Left kidney (tissue), 2 donors: Measurements from ENCODE around the gene GFRA1. TPM values are rescaled to one million over a fixed set of nuclear protein-coding genes. Genes with fewer than 3 reads are reported as not detected.

Source experiments
- DNase-seq: peaks from one replicate; pipeline ENCODE4 v3.0.0-alpha.2; 2013
- polyA plus RNA-seq: library from polyadenylated mRNA; unstranded; fragments of 120-200 nt; gene quantifications from one replicate; pipeline ENCODE4 v1.2.1, GENCODE V29; 2013; ENCODE audit not compliant: insufficient read length

Gene GFRA1
- polyA plus RNA-seq, 1 donor, result 29.8 TPM

DNA sequence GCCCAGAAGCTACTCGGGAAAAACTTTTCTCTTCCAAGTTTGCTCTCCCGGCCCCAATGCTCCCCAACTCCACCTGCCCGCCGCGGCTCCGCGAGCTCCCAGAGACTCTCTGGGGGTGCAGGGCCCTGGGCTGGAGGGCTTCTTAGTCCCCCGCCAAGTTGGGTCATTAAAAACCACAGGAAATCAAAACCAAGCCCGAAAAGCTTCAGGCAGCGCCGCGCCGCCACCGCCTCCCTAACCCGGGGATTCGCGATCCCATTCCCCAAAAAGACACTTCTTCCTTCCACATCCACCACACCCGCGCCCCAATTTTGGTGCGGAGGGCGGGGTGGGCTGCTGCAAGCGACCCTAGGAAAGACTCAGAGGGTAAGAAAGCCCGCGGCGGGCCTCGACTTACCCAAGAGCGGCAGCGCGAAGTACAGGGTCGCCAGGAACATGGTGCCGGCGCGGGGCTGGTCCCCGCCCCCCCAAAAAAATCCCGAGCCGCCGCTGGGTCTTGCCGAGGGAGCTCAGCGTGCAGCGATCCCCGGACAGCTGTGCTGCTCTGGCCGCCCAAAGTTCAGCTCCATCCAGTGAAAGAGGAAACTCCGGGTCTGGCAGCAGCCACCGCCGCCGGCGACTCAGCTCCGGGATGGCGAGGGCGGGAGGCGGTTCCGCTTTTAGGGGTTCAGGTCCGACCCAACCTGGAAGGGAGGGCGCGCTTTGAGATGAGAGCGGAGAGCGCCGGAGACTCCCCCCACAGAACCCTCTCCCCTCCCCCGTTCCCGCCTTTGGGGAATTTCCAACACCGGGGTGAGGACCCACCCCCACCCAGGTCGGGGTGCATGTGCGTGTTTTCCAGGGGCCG lies 1.2 kb downstream of the GFRA1 start:
- peak; percentile 34 for DNase-seq

DNA sequence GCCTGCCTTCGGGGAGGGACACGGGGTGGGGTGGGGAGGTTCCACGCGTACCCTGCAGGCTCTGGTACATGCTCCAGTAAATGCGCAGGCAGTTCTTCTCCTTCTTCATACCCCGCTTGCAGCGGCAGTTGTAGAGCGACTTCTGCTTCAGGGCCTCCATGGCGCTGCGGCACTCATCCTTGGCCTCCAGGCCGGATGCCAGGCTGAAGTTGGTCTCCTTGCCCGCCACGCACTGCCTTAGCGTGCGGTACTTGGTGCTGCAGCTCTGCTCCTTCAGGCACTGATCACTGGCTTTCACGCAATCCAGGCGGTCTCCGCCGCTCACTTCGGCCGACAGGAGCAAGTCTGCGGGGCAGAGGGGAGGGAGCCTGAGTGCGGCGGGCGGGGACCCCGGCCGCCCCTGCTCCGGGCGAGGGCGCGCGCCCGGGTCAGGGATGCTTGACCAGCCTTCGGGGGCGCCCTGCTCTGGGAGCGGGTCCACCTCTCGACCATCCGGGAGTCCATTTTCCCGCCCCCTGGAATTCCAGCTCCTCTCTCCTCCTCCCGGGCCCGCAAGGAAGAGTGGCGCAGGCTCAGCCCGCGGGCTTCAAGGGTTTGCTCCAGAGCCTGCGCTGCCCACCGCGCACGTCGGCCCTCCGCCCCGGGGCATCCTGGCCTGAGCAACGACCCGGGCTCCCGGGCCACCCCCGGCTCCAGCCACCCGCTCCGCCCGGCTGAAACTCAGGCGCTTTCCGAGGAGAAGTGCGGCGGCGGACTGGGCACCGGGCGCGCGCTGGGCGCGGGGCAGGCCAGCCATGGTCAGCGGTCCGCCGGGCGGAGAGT lies 2.0 kb downstream of the GFRA1 start:
- no peak for DNase-seq

DNA sequence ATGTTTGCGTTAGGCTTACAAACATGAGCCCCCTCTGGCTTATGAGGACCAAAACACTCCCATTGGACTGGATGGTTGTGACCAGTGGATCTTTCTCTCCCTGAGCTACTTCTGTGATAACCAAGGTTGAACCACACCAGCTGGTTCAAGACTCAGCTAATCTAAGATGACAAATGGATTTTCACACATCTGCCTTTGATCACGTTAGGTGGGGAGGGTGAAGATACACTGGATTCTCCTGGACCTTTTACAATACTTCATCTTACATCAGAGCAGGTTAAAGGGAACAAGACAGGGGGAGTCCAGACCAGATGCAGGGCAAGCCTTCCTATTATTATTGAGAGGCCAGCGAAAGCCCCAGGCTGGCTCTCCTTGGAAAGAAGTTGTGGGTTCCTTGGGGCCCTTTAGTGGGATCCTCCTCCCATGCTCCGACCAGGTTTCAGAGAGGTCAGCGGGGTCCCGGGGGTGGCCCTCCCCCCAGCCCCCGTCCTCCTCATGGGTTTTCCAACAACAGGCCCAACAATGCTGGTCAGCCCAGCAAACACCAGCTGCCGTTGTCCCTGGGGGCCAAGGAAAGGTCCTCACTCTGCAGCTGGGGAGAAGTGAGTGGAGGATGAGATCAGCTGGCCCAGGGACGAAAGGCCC lies 2.8 kb downstream of the GFRA1 start:
- DNase-seq, result no peak

DNA sequence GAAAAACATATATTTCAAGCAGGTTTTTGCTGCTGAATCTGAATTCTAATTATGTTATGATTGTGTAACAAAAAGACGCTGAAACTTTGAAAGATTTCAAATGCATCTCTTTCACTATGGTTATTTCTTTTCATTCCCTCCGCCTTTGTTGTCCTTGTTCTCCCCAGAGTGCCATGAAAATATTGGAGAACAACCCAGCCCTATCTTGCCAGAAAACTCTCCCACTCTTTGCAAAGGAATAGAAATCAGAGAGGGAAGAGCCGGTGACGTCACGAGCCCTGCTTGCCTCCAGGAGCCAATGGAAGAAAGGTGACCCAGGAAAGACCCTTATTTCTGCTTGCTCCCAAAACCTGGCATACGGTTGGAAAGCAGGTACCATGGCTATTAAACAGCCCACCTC lies 3.4 kb downstream of the GFRA1 start:
- DNase-seq, result no peak

DNA sequence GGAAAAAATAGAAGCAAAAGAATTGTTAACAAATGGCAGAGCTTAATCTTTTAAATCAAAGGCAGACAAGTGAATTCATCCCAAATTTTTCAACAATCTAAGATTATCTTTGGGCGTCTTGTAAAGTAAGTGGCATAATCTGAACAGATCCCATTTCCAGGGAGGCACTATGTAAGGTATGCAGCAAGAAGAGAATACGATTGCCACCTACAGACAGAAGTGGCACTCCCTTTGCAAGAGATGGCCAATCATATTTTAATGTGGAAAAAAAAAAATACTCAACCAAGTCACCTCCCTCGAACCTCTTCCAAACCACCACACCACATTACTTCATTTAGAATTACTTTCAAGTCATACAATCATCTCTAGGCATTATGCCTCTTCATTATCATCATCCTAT lies 4.0 kb downstream of the GFRA1 start:
- DNase-seq, result no peak

DNA sequence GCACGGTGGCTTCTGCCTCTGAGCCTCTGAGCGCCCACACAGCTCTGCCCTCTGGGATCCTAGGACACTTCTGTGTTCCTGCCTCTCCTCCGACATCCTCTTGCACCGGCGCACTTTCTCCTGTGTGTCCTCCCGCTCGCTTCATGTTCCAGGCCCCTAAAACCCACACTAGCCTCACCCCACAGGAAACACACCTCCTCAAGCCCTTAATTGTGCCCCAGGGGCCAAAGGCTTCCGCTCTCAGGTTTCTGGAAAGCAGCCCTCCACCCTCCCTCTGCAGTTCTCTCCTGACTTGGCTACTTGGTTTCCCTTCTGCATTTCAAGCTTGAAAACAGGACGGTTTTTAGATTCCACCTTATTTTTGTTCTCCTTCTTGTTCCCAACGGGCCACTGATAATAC lies 7.3 kb downstream of the GFRA1 start:
- DNase-seq, result no peak

DNA sequence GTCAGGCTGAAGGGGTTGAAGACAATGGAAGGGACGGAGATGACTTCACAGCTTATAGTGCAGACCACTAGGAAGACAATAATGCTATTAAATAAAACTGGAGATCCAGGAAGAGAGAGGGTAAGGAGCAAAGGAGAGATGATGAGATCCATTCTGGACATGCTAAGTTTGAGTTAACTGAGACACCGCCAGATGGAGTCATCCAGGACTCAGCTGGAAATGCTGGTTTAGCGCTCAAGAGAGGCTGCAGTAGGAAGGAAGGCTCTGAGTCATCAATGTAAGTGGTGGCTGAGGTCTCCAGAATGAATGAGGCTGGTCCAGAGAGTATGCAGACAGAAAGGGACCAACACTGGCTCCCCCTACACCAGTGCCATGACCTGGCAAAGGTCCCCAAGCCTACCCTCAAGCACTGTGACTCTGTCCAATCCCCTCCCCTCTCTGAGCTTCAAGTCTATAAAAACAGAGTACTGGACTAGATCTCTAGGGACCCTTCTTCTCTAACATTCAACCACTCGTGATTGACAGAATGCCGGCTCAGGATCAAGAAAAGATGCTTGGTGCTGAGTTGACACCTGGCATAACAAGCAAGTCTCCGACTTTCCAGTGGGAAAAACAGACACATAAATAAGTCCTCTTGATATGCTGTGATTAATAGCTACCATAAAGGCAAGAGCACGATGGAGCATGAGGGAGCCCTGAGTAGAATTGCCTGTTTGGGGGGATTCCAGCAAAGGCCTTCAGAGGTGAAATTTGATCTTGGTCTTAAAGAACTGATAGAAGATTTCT lies 8.9 kb downstream of the GFRA1 start:
- no peak for DNase-seq

DNA sequence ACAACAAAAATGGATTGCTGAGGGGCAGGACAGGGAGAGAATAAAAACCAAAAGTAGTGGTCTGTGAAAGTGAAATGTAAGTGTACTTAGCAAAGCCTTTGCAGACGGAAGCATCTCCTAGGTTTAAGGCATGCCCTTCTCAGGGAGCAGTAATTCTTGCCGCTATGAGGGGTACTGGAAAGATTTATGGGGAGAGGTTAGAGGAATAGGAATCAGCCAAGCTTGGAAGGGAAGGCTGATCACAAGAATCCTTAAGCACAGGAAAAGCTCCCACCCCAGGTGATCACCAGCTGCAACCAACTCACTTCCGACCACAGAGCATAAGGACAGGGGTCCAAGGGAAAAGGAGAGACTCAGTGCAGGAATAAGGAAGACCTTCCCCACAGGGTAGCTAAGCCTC lies 10.3 kb downstream of the GFRA1 start:
- DNase-seq, result no peak

DNA sequence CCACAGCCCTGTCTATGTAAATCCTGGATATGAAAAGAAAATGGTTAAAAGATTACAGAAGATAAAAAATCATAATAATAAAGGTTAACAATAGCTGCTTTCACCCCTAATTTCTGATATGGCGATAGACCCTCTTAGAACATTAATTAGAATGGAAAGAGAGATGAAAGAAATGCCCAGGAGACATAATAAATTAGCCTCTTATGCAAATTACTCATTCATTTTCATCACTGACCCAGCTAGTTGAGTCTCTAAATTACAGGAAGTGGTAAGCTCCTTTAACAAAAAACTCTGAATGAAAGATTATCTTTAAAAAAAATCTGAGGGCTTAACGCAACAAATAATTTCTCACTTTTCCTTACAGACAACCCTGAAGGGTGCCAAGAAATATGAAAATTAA lies 12.4 kb downstream of the GFRA1 start:
- no peak for DNase-seq

DNA sequence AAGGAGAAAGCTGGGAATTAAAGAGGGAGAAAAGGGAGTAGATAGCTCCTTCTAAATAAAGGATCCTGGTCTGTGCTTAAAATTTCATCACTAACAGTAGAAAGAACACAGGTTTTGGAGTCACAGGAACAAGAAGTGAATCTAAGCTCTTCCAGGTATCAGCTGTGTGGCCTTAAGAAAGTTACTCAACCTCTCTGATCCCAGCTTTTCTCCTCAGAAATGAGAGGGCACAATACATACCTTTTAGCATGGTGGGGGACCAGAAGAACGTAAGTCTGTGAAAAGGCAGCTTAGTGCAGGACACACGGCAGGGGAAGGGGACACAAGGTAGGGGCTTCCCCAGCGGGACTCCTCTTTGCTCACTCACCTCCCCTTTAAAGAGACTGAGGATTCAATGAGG lies 13.4 kb downstream of the GFRA1 start:
- no peak for DNase-seq

DNA sequence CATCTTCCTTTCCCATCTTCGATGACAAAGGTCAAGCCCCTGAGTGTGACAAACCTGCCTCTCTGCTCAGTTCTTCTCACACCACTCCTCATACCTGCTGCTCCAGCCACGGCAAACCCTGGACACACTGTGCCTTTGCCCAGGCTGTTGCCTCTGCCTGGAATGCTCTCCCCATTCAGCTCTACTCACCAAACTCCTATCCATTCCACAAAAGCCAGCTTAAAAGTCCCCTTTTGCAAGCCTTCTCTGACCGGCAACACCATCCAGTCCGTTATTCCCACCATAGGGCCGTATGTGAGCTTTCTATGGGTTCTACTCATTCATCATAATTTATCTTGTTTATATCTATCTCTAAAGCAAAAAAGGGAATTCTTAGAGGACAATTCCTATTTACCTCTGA lies 15.2 kb downstream of the GFRA1 start:
- DNase-seq, result no peak

DNA sequence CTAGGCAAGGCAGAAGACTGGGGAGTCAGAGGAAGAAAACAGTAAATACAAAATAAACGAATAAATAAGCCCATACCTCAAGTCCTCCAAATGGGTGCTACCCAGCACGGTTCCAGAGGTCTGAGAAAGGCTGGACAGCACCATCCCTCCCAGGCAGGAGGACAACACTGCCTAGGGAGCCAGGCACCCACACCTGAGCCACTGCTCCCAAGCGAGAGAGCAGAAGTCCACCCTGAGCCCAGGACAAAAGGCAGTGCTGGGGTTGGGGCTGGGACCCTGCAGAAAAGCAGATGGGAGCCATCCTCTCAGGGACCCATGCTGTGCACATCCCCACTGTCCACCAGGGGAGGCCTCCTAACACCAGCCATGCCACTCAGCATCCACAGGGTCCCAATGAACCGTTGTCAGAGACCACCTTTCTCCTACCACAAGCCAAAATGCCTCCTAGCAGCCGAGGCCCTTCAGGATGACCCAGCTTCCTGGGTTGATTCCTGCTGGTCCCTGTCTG lies 16.2 kb downstream of the GFRA1 start:
- no peak for DNase-seq

DNA sequence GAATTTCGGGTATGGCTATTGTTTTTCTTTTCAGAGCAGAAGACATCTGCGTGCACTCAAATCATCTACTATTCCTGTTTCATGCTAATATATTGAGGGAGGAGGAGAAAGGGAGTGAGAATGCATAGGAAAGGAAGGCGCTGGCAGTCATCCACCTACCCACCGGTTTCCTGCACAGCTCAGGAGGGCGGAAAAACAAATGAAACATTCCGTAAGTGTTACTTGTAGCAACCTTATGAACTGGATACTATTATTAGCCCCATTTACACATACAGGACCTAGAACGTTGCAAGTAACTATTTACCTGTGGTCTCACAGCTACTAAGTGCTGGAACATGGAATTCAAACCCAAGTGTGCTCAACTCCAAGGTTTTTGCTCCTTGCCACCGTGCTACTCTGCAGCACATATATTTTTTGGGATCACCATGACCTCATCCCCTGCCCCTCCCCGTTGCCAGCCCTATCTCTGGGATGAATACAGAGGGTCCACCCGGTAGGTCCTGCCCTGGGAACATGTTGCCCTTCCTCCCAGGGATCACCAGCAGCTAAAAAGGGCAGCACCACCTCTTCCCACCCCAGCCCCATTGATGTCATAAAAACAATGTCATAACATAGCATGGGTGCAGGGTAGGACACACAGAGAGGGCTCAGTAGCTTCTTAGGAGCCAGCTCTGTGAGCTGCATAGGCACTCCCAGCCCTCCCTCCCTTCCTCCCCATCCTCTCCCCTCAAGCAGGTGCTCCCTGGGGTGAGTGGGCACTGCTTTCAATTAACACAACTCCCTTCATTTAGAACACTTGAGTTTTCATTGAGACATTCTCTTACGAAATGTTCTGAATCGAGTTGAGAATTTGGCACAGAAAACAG lies 16.9 kb downstream of the GFRA1 start:
- DNase-seq, result no peak

DNA sequence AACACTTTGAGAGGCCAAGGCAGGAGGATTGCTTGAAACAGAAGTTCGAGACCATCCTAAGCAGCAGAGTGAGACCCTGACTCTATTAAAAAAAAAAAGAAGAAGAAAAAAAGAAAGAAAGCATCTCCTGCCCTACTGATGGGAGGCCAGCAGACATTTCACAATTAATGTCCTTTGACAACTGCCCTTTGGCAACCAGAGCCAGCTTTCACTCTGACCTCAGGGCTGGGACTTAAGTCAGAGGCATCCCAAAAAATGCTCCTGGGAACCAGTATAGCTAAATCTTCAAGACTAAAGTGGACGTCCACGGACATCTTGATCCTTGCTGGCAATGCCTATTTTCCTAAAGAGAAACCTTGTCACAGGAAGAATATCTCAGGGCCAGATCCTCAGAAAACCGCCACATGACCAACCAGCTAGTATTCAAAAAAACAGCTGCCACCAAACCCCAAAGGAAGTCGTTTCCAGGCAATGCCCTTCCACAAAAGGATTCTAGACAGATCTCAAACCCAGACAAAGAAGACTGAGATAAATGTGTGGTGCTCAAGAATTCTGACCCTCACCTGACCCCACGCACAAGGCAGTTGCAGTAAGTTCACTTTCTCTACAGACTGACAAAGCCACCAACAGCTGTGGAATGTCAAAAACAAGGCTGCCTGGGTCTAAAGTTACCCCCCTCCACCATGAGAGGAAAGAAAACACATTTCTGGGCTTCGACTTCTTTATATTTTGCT lies 18.4 kb downstream of the GFRA1 start:
- DNase-seq, result peak; percentile 73

DNA sequence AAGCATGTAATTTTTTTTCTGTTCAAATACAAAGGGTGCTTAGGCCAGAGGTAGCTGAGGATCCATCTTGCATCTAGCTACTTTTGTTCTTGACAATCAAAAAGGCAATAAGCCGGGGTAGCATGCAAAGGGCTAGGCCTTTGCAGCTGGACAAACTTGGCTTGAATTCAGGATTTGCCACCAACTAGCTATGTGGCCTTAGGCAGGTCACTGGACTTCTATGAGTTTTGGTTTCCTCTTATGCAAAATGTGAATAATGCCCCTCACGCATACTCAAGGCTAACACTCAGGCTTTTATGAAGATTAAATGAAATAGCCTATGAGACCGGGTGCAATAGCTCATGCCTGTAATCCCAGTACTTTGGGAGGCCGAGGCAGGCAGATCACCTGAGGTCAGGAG lies 19.3 kb downstream of the GFRA1 start:
- DNase-seq, result no peak

DNA sequence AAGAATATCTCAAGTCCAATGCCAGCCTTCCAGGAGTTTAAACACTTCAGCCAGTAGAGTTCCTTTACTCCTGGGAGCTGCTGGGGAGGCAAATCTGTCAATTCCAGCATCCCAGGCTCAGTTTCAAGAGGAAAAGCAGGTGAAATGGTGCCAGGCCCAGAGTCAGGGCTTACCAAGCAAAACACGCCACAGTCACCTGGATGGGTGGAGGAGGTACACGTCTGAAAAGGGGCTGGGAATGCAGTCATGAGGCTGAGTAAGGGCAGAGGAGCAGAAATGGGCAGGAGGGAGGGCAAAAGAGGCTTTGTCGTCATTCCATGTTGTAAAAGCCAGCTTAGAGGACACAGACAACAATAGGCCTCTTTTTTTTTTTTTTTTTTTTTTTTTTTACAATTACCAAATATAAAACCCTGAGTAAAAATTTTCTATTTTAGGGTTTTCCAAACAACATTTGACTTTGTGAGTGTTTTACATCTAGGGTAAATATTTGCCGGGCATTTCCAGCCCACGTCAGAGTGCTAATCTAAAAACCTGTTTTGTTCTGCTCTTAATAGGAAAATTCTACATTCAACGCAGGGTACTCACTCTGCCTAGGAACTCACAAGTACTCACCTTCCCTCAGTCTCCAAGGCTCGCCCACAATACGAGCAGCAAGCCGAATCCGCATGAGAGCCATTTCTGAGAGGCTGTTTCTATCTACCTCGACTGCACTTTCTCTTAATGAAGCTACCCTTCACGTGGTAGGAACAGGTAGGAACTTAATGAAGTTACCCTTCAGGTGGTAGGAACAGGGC lies 21.2 kb downstream of the GFRA1 start:
- DNase-seq, result no peak

DNA sequence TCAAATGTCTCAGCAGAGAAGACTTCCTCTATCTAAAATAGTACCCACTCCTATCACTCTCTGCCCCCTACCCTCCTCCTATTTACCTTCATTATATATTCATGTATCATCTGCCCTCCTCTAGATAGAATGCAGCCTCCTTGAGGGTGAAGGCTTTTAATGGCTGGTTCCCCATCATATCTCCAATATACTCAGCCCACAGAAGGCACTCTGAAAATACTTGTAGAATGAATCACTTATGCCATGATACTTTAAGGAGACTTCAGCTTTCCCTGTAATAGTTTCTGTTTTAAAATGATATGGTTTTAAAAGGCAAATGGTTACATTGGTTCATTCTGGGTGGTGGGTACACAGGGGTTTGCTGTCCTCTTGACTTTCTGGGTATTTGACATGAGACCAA lies 25.3 kb downstream of the GFRA1 start:
- DNase-seq, result no peak

DNA sequence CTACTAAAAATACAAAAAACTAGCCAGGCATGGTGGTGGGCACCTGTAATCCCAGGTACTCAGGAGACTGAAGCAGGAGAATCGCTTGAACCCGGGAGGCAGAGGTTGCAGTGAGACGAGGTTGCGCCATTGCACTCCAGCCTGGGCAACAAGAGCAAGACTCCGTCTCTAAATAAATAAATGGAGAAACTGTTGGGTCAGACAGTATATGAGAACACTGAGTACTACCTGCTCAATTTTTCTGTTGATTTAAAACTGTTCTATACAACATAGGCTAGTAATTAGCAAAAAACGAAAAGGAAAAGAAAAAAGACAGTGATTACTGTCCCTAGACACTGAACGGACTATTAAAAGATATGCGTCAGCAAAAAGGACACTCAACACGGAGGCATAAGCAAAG lies 26.7 kb downstream of the GFRA1 start:
- DNase-seq, result no peak

DNA sequence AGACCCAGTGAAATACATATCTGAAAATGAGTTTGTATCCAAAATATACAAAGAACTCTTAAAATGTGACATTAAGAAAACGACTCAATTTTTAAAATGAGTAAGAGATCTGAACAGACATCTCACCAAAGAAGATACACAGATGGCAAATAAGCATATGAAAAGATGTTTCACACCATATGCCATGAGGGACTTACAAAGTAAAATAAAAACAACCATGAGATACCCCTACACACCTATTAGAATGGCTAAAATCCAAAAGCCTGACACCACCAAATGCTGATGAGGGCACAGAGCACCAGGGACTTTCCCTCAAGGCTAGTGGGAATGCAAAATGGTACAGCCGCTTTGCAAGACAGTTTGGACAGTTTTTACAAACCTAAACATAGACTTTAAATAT lies 27.9 kb downstream of the GFRA1 start:
- DNase-seq, result no peak
